ENCODE data around the gene CACUL1. TPM values are rescaled to one million over a fixed set of nuclear protein-coding genes. Genes with fewer than 3 reads are reported as not detected.

The CACUL1 gene
- total and polyA plus RNA-seq, 9 of the 15 experiments (the other 6 are each of a cell fraction or from before 2014, with no cell fraction given), result 4.5 to 17.1 (median 13.5) TPM

DNA sequence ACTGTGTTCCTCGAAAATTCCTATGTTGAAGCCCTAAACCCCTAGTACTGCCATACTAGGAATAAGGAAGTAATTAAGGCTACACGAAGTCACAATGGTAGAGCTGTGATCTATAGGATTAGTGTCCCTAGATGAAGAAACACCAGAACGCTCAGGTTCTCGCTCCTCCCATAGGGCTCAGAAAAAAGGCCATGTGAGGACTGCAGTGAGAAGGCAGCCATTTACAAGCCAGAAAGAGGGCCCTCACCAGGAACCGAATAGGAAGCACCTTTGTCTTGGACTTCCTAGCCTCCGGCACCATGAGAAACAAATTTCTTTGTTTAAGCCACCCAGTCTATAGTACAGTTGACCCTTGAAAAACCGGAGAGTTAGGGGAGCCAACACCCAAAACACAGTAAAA, 46.2 kb downstream of the CACUL1 start:
- DNase-seq (ENCODE audit: extremely low read depth in 1 of 4, low spot score in 3 of 4) (no peak), ATAC-seq (no peak), FAIRE-seq (no peak)
- Histone ChIP-seq H3K36me3 (ENCODE audit: control insufficient read depth, insufficient read depth, low read length) (peaks cover 12% of the 10 kb centered on the region; the same call in 1 of the 3 replicates), H3K9me3 (replicated peaks; ENCODE audit: control insufficient read depth, insufficient read depth, low read depth, low read length) (no peaks in the 10 kb centered on the region), H3K79me2 (ENCODE audit: control insufficient read depth, insufficient read depth, low read length) (peaks cover 2% of the 10 kb centered on the region; the same call in 2 of the 3 replicates), H3K27me3 (ENCODE audit: control insufficient read depth in 2 of 2, insufficient read depth in 2 of 2, low read length in 2 of 2) (no peaks in the 10 kb centered on the region), H2AFZ (ENCODE audit: low read depth, low read length) (no peak overlapping the region), H3K4me3 (no peak overlapping the region), H3K4me2 (ENCODE audit: insufficient read depth, low read length) (no peak overlapping the region), H3K9me1 (ENCODE audit: control insufficient read depth, insufficient read depth, low read length) (no peaks in the 10 kb centered on the region), H3K27ac (ENCODE audit: extremely low read depth, low read depth, low read length) (no peak overlapping the region), H3K9ac (ENCODE audit: insufficient read depth in 1 of 2, low read depth in 2 of 2, low read length in 2 of 2) (no peak overlapping the region), H3K4me1 (replicated peaks in 1 of 2; ENCODE audit: control insufficient read depth in 2 of 2, insufficient read depth in 2 of 2, low read length in 2 of 2) (peaks cover 0 to 6% of the 10 kb centered on the region in 2 experiments; a peak in 1 of 5 replicates), H4K20me1 (replicated peaks; ENCODE audit: control insufficient read depth, insufficient read depth, low read length) (no peaks in the 10 kb centered on the region)
- CTCF ChIA-PET (ENCODE audit: low intra/inter-chr PET ratio), result no interaction called here
- 80% methylated on average over 7 of the region's 7 CpGs for WGBS (ENCODE audit: insufficient coverage, low coverage, missing lambda C conversion rate)
- in situ Hi-C loops (cut with MboI) (no loop called here), intact Hi-C loops (cut with micrococcal nuclease) (no loop called here)
- POLR2A ChIA-PET, result no interaction called here
- BruUV-seq (replicated peaks), result no TSS peak
- TF ChIP-seq, protein P1, sequence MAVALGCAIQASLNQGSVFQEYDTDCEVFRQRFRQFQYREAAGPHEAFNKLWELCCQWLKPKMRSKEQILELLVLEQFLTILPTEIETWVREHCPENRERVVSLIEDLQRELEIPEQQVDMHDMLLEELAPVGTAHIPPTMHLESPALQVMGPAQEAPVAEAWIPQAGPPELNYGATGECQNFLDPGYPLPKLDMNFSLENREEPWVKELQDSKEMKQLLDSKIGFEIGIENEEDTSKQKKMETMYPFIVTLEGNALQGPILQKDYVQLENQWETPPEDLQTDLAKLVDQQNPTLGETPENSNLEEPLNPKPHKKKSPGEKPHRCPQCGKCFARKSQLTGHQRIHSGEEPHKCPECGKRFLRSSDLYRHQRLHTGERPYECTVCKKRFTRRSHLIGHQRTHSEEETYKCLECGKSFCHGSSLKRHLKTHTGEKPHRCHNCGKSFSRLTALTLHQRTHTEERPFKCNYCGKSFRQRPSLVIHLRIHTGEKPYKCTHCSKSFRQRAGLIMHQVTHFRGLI (CRISPR knock-in tag; IDR thresholded peaks at IDR 0.05), result no peak
- TF ChIP-seq, protein P2, sequence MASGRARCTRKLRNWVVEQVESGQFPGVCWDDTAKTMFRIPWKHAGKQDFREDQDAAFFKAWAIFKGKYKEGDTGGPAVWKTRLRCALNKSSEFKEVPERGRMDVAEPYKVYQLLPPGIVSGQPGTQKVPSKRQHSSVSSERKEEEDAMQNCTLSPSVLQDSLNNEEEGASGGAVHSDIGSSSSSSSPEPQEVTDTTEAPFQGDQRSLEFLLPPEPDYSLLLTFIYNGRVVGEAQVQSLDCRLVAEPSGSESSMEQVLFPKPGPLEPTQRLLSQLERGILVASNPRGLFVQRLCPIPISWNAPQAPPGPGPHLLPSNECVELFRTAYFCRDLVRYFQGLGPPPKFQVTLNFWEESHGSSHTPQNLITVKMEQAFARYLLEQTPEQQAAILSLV (tag; IDR thresholded peaks at IDR 0.05), result no peak
- TF ChIP-seq HCFC1 (IDR thresholded peaks at IDR 0.05; ENCODE audit: low read depth, low read length) (no peak), KAT8 (IDR thresholded peaks at IDR 0.05; ENCODE audit: low read depth) (no peak), NFIC (IDR thresholded peaks at IDR 0.05) (no peak), CBFB (CRISPR knock-in tag; IDR thresholded peaks at IDR 0.05) (no peak), ZNF24 (IDR thresholded peaks at IDR 0.05) (no peak), HDAC2 (IDR thresholded peaks at IDR 0.05) (no peak), ZNF253 (CRISPR knock-in tag; conservative IDR thresholded peaks at IDR 0.05) (no peak), NBN (IDR thresholded peaks at IDR 0.05; ENCODE audit: low read depth) (no peak), ILF3 (IDR thresholded peaks at IDR 0.05; ENCODE audit: borderline replicate concordance) (no peak)
- TF ChIP-seq, protein P3, sequence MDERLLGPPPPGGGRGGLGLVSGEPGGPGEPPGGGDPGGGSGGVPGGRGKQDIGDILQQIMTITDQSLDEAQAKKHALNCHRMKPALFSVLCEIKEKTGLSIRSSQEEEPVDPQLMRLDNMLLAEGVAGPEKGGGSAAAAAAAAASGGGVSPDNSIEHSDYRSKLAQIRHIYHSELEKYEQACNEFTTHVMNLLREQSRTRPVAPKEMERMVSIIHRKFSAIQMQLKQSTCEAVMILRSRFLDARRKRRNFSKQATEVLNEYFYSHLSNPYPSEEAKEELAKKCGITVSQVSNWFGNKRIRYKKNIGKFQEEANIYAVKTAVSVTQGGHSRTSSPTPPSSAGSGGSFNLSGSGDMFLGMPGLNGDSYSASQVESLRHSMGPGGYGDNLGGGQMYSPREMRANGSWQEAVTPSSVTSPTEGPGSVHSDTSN (CRISPR knock-in tag; IDR thresholded peaks at IDR 0.05; ENCODE audit: low read depth), result no peak
- TF ChIP-seq, protein P3 (tag; conservative IDR thresholded peaks at IDR 0.05; ENCODE audit: low read depth), result no peak

All from K562 (cell line).